Right ventricle myocardium inferior (tissue), 1 donor: ENCODE data around the gene ASPG. TPM values are rescaled to one million over a fixed set of nuclear protein-coding genes. Genes with fewer than 3 reads are reported as not detected.

ENCODE experiments used
- ATAC-seq: fragments of 200-7000 bp; cut with Tn5 transposase; one replicate; pipeline ENCODE4 v1.9.1; 2020; ENCODE audit warnings: mild to moderate bottlenecking, moderate library complexity
- DNase-seq: peaks from one replicate; pipeline ENCODE4 v3.0.0; 2021; ENCODE audit errors: missing footprints
- intact Hi-C: fragments of 100-400 bp; cut with DNase I; formaldehyde crosslinking; loops from one replicate; pipeline ENCODE4 v1.11.0; 2022
- long read RNA-seq: library from polyadenylated mRNA; unstranded; transcript quantifications from one replicate; pipeline ENCODE4 v2.0.0, GENCODE V29; 2021
- total RNA-seq: library from RNA; stranded (reverse); fragmentation: NEBNext Ultra II Directional; extraction: Animal tissue kit (Norgen Biotek cat#: 25700); gene quantifications from one replicate; pipeline ENCODE4 v1.2.1, GENCODE V29; 2021
- donor health status: DM: no; HTN: yes; CAD: no; lungs with severe emphysema.

The ASPG gene
- total RNA-seq, result 27.5 TPM
- long read RNA-seq, full-length matches to known transcripts, result 13 of 30 reads
- long read RNA-seq, partial matches to known transcripts, result 2 of 30 reads
- long read RNA-seq, other reads (novel, unspliced or antisense), result 15 of 30 reads

GRCh38 chr14:104085032-104085888 lies at the start of gene ASPG:
TSS of gene ASPG (plus strand) at chr14:104085700. CDS start at chr14:104085771, 71 bp downstream.
- peak; percentile 76 for DNase-seq
- intact Hi-C loops, result no loop called here
- ATAC-seq, result peak; percentile 42

- DNase-seq (no peak), ATAC-seq (no peak)
- intact Hi-C loops, result no loop called here
Observed at GRCh38 chr14:104036212-104036611, 49.3 kb upstream of the ASPG start.

- ATAC-seq (no peak), DNase-seq (no peak)
- intact Hi-C loops, result no loop called here
Observed at GRCh38 chr14:104037074-104037473, 48.4 kb upstream of the ASPG start.

- DNase-seq, result no peak
- peak; percentile 79 for ATAC-seq
- intact Hi-C loops, result no loop called here
Observed at GRCh38 chr14:104037903-104038302, 47.6 kb upstream of the ASPG start.

GRCh38 chr14:104039214-104039613 lies 46.3 kb upstream of the ASPG start:
- ATAC-seq (no peak), DNase-seq (no peak)
- intact Hi-C loops, result no loop called here

GRCh38 chr14:104040539-104040938 lies 45.0 kb upstream of the ASPG start:
- intact Hi-C loops, result no loop called here
- ATAC-seq, result no peak
- no peak for DNase-seq

- no peak for ATAC-seq
- intact Hi-C loops, result no loop called here
- no peak for DNase-seq
Observed at GRCh38 chr14:104041430-104042104, 43.9 kb upstream of the ASPG start.

GRCh38 chr14:104044016-104044415 lies 41.5 kb upstream of the ASPG start:
- no peak for ATAC-seq
- intact Hi-C loops, result no loop called here
- no peak for DNase-seq

GRCh38 chr14:104047761-104048160 lies 37.7 kb upstream of the ASPG start:
- ATAC-seq (no peak), DNase-seq (no peak)
- intact Hi-C loops, result no loop called here

- no peak for DNase-seq
- intact Hi-C loops, result no loop called here
- ATAC-seq, result peak; percentile 83
Observed at GRCh38 chr14:104048758-104049507, 36.6 kb upstream of the ASPG start.

- DNase-seq (no peak), ATAC-seq (peak; percentile 59)
- intact Hi-C loops, result no loop called here
Observed at GRCh38 chr14:104049576-104050240, 35.8 kb upstream of the ASPG start.

- DNase-seq, result no peak
- no peak for ATAC-seq
- intact Hi-C loops, result no loop called here
Observed at GRCh38 chr14:104051092-104051813, 34.2 kb upstream of the ASPG start.

GRCh38 chr14:104054222-104054905 lies 31.1 kb upstream of the ASPG start:
- ATAC-seq, result no peak
- intact Hi-C loops, result no loop called here
- no peak for DNase-seq

- ATAC-seq (no peak), DNase-seq (no peak)
- intact Hi-C loops, result no loop called here
Observed at GRCh38 chr14:104062281-104062680, 23.2 kb upstream of the ASPG start.

- ATAC-seq (no peak), DNase-seq (no peak)
- intact Hi-C loops, result no loop called here
Observed at GRCh38 chr14:104064003-104064402, 21.5 kb upstream of the ASPG start.

GRCh38 chr14:104066279-104066678 lies 19.2 kb upstream of the ASPG start:
- DNase-seq (no peak), ATAC-seq (no peak)
- intact Hi-C loops, result no loop called here

GRCh38 chr14:104066719-104067295 lies 18.7 kb upstream of the ASPG start:
- intact Hi-C loops, result no loop called here
- no peak for ATAC-seq
- no peak for DNase-seq
